GM12878 (cell line): ENCODE results near the gene NDRG4. TPM values are rescaled to one million over a fixed set of nuclear protein-coding genes. Genes with fewer than 3 reads are reported as not detected.

ENCODE experiments used
- ATAC-seq: fragments of 200-7000 bp; cut with Tn5 transposase; 3 replicates; pipeline ENCODE4 v1.9.1; 2020; ENCODE audit warnings: mild to moderate bottlenecking, moderate library complexity
- BruUV-seq: library from RNA; stranded (reverse); fragments of 400-500 nt; replicated peaks from 2 replicates; lab custom pipeline; 2021; lab: Mats Ljungman, UMichigan
- CTCF ChIA-PET: fragments of 300-600 bp; sonication (Branson Sonifier 250); formaldehyde crosslinking; extraction: SDS; loops from one replicate; lab custom pipeline; 2021; ENCODE audit warnings: inconsistent platforms; lab: Yijun Ruan, JAX
- POLR2A ChIA-PET: fragments of 350-600 bp; formaldehyde crosslinking; extraction: SDS; loops from one replicate; lab custom pipeline; 2021; ENCODE audit warnings: inconsistent platforms; lab: Charles Lee
- RAD21 ChIA-PET: fragments of 300-600 bp; sonication (Branson Sonifier 250); formaldehyde crosslinking; loops from one replicate; lab custom pipeline; 2023; ENCODE audit warnings: antibody characterized with exemption; ENCODE audit not compliant: unreplicated experiment; lab: Charles Lee
- SMC1A ChIA-PET: fragments of 300-600 bp; sonication (Branson Sonifier 250); formaldehyde crosslinking; loops from one replicate; lab custom pipeline; 2023; ENCODE audit not compliant: unreplicated experiment, uncharacterized antibody; lab: Charles Lee
- DNase-seq: peaks from one replicate; pipeline ENCODE4 v3.0.0-alpha.2; 2011; ENCODE audit warnings: low read depth, low spot score
- FAIRE-seq: peaks from 3 replicates; lab custom pipeline; 2011; peaks lifted over from hg19 to GRCh38; lab: Jason Lieb, UNC
- H2AFZ ChIP-seq: 2 replicates; pipeline ENCODE4 v1.6.0; 2011; ENCODE audit warnings: low read depth, low read length, control low read depth; ENCODE audit not compliant: control insufficient read depth
- H3K27ac ChIP-seq: 2 replicates; pipeline ENCODE4 v1.5.1; 2011; ENCODE audit warnings: control low read depth; ENCODE audit not compliant: control insufficient read depth, insufficient read depth
- H3K27me3 ChIP-seq, 2 experiments: replicated peaks in 1 of 2; 2 replicates each; pipeline versions ENCODE4 v1.6.0 to v1.6.1; 2011; ENCODE audit warnings: low read length in 1 of 2; ENCODE audit not compliant: control insufficient read depth in 2 of 2, insufficient read depth in 2 of 2
- H3K36me3 ChIP-seq, 2 experiments: 2 replicates each; pipeline ENCODE4 v1.5.1; 2011; ENCODE audit warnings: low read length in 1 of 2; ENCODE audit not compliant: control insufficient read depth in 2 of 2, insufficient read depth in 2 of 2
- H3K4me1 ChIP-seq: 2 replicates; pipeline ENCODE4 v1.6.1; 2011; ENCODE audit warnings: mild to moderate bottlenecking, low read length, moderate library complexity, mixed read lengths; ENCODE audit not compliant: control insufficient read depth, insufficient read depth
- H3K4me2 ChIP-seq: 2 replicates; pipeline ENCODE4 v1.6.0; 2011; ENCODE audit warnings: control low read depth; ENCODE audit not compliant: control insufficient read depth, insufficient read depth
- H3K4me3 ChIP-seq: fragments of 200-600 bp; sonication (generic); 2 replicates; pipeline ENCODE4 v1.5.1; 2016
- H3K79me2 ChIP-seq: 2 replicates; pipeline ENCODE4 v1.6.0; 2011; ENCODE audit warnings: low read length; ENCODE audit not compliant: control insufficient read depth, insufficient read depth
- H3K9ac ChIP-seq: 2 replicates; pipeline ENCODE4 v1.8.0; 2011; ENCODE audit warnings: low read length, control low read depth, mixed read lengths; ENCODE audit not compliant: control insufficient read depth, insufficient read depth
- H3K9me3 ChIP-seq: replicated peaks from 3 replicates; pipeline ENCODE4 v1.5.1; 2011; ENCODE audit warnings: mild to moderate bottlenecking, low read length; ENCODE audit not compliant: control insufficient read depth, insufficient read depth
- H4K20me1 ChIP-seq: 2 replicates; pipeline ENCODE4 v1.6.0; 2011; ENCODE audit not compliant: control insufficient read depth, insufficient read depth
- POLR2A ChIP-seq: IDR thresholded peaks from 2 replicates; pipeline ENCODE4 v1.6.1; 2011; ENCODE audit warnings: low read depth, mild to moderate bottlenecking, low read length
- SUPT20H ChIP-seq: IDR thresholded peaks from 2 replicates; pipeline ENCODE4 v1.6.1; 2011; ENCODE audit warnings: low read depth, mild to moderate bottlenecking, low read length, moderate library complexity, borderline replicate concordance; ENCODE audit not compliant: control insufficient read depth
- WGBS: methylation state at CpG from one replicate; pipeline ENCODE4 v1.1.6; 2016; ENCODE audit warnings: low lambda C conversion rate; ENCODE audit not compliant: insufficient replicate concordance, insufficient coverage; ENCODE audit errors: missing lambda C conversion rate; 5-methylcytosine and 5-hydroxymethylcytosine counted together
- in situ Hi-C: fragments of 300-500 bp; cut with MboI; formaldehyde crosslinking; loops from 9 replicates; pipeline ENCODE4 v1.14.3; 2018; ENCODE audit warnings: mixed read lengths
- intact Hi-C: fragments of 100-400 bp; cut with micrococcal nuclease; formaldehyde crosslinking; loops from one replicate; pipeline ENCODE4 v1.14.2; 2022; ENCODE audit not compliant: unreplicated experiment
- polyA plus RNA-seq, 11 experiments: library from polyadenylated mRNA; depleted of rRNA in 4 of 11; unstranded in 6 of 11; stranded (reverse) in 5 of 11; fragments of >200 nt; fragmentation: Nextera tagmentation in 4 of 11; fragmentation: Illumina TruSeq in 1 of 11; extraction: Ambion mirVana in 4 of 11; extraction: Trizol in 1 of 11; gene quantifications; 1 replicate in 1 of 11; 2 replicates in 10 of 11; pipeline versions ENCODE4 v1.2.1 to v1.2.3, GENCODE V29; 2011 to 2016; ENCODE audit warnings: inconsistent platforms in 2 of 11, missing spikeins in 2 of 11, low read depth in 1 of 11
- total RNA-seq, 4 experiments: library from RNA; depleted of rRNA in 3 of 4; stranded (reverse); fragments of >200 nt in 3 of 4; fragmentation: Illumina TruSeq in 1 of 4; extraction: Trizol in 1 of 4; gene quantifications; 2 replicates each; pipeline versions ENCODE4 v1.2.1 to v1.2.3, GENCODE V29; 2013 to 2021

NDRG4 gene
- total and polyA plus RNA-seq, 10 of the 15 experiments (the other 5 are each of a cell fraction or from before 2014, with no cell fraction given) = 0.33 to 3.8 (median 2.5) TPM

GRCh38 chr16:58510776-58511628 is 11.1 kb downstream of the NDRG4 start:
- no peak overlapping the region for H3K4me2 ChIP-seq
- no peaks in the 10 kb centered on the region for H4K20me1 ChIP-seq
- CTCF ChIA-PET = interaction anchor here (1.0 to 2.5 kb wide), 6 partner anchors 10 to 245 kb away, joined by 3 to 30 read pairs (median 6); no protein-coding TSS in a partner anchor
- intact Hi-C loops = no loop called here
- no peak overlapping the region for H3K9ac ChIP-seq
- no peaks in the 10 kb centered on the region for H3K36me3 ChIP-seq
- no peaks in the 10 kb centered on the region for H3K27me3 ChIP-seq
- no peak overlapping the region for H2AFZ ChIP-seq
- 70% methylated on average over 28 of the region's 30 CpGs for WGBS
- BruUV-seq = no TSS peak
- RAD21 ChIA-PET = interaction anchor here (0.9 to 1.3 kb wide), 4 partner anchors 150 to 218 kb away, joined by 3 to 4 read pairs (median 4); no protein-coding TSS in a partner anchor
- TF ChIP-seq POLR2A (peak; percentile 19; the same call in 1 of the 2 replicates), SUPT20H (no peak)
- SMC1A ChIA-PET = no interaction called here
- peaks cover 5% of the 10 kb centered on the region for H3K79me2 ChIP-seq
- DNase-seq = no peak
- 0 out of 2 replicates have a peak, but pooled peaks cover 3% of the 10 kb centered on the region for H3K4me1 ChIP-seq
- H3K27ac ChIP-seq = no peak overlapping the region
- H3K4me3 ChIP-seq = no peak overlapping the region
- H3K9me3 ChIP-seq = no peaks in the 10 kb centered on the region
- FAIRE-seq = no peak
- POLR2A ChIA-PET = no interaction called here
- no peak for ATAC-seq
- in situ Hi-C loops = loop anchor here (25.0 kb wide), 1 partner anchor 226 kb away; the partner anchor contains the start of gene GOT2
